Stomach (tissue), 9 donors: ENCODE measurements around the gene MLYCD. TPM values are rescaled to one million over a fixed set of nuclear protein-coding genes. Genes with fewer than 3 reads are reported as not detected.

Experiments
- DNase-seq, 2 donors: peaks; one replicate each; pipeline versions ENCODE4 v3.0.0 to v3.0.0-alpha.2; 2013 to 2019
- H3K27ac ChIP-seq, 5 donors: fragments of 200-600 bp in 4 of 5; sonication (generic) in 4 of 5; one replicate each; pipeline ENCODE4 v1.5.1; 2013 to 2019; ENCODE audit warnings: mild to moderate bottlenecking in 1 of 5, moderate library complexity in 1 of 5
- H3K27me3 ChIP-seq, 3 donors: fragments of 200-600 bp; sonication (generic); one replicate each; pipeline ENCODE4 v1.5.1; 2017 to 2019; ENCODE audit warnings: mixed run types in 1 of 3
- H3K36me3 ChIP-seq, 4 donors: fragments of 200-600 bp; sonication (generic); 1 replicate in 3 of 4; 2 replicates in 1 of 4; pipeline ENCODE4 v1.5.1; 2016 to 2019
- H3K4me1 ChIP-seq, 4 donors: fragments of 200-600 bp; sonication (generic); one replicate each; pipeline ENCODE4 v1.5.1; 2016 to 2019
- H3K4me3 ChIP-seq, 4 donors: fragments of 200-600 bp; sonication (generic) in 3 of 4; one replicate each; pipeline ENCODE4 v1.5.1; 2016 to 2019; ENCODE audit warnings: mild to moderate bottlenecking in 1 of 4
- H3K9me3 ChIP-seq, 4 donors: fragments of 200-600 bp; sonication (generic); one replicate each; pipeline ENCODE4 v1.5.1; 2016 to 2019
- CTCF ChIP-seq, 7 experiments: fragments of 450-650 bp in 4 of 7; fragments of 200-600 bp in 3 of 7; sonication (generic) in 3 of 7; IDR thresholded peaks; one replicate each; pipeline ENCODE4 v1.5.1; 2016 to 2019; ENCODE audit warnings: antibody characterized with exemption in 7 of 7, control low read depth in 2 of 7, mild to moderate bottlenecking in 1 of 7
- EP300 ChIP-seq: sonication (generic); formaldehyde crosslinking; IDR thresholded peaks from one replicate; pipeline ENCODE4 v1.6.1; 2017; ENCODE audit warnings: antibody characterized with exemption
- POLR2A ChIP-seq, 4 donors: fragments of 450-650 bp; IDR thresholded peaks; one replicate each; pipeline ENCODE4 v1.6.1; 2016; ENCODE audit warnings: antibody characterized with exemption in 4 of 4, control low read depth in 2 of 4, mild to moderate bottlenecking in 1 of 4, moderate library complexity in 1 of 4
- POLR2AphosphoS5 ChIP-seq, 3 donors: sonication (generic); formaldehyde crosslinking; IDR thresholded peaks; one replicate each; pipeline ENCODE4 v1.6.1; 2016; ENCODE audit warnings: antibody characterized with exemption in 3 of 3
- WGBS, 5 donors: extraction: QIAGEN DNeasy Blood & Tissue Kit in 3 of 5; methylation state at CpG; one replicate each; pipeline versions ENCODE4 v1.1.5 to v1.1.7; 2013 to 2018; 5-methylcytosine and 5-hydroxymethylcytosine counted together
- intact Hi-C: fragments of 100-400 bp; cut with DNase I; formaldehyde crosslinking; loops from one replicate; pipeline ENCODE4 v1.15.1; 2023; ENCODE audit warnings: low total_unique reads
- polyA plus RNA-seq, 3 donors: library from polyadenylated mRNA; stranded (reverse); fragments of 200-250 nt; gene quantifications; one replicate each; pipeline ENCODE4 v1.2.3, GENCODE V29; 2013
- total RNA-seq, 5 donors: library from RNA; depleted of rRNA; stranded (reverse); fragments of >200 nt; gene quantifications; one replicate each; pipeline versions ENCODE4 v1.1.0 to v1.2.3, GENCODE V29; 2014 to 2016
- donor health status: healthy with polysubstance abuse.
- donor health status: Bipolar disorder and iron deficiency.
- donor health status: healthy.

Gene MLYCD
- total and polyA plus RNA-seq, 8 donors, result 2.9 to 43.8 (median 14.4) TPM

- H3K36me3 ChIP-seq, result no peaks in the 10 kb centered on the region
- no peak overlapping the region for H3K4me3 ChIP-seq
- intact Hi-C loops, result no loop called here
- H3K27me3 ChIP-seq, result no peaks in the 10 kb centered on the region
- 61 to 75% (median 64%) methylated on average over 8 of the region's 8 CpGs for WGBS, 5 donors
- H3K4me1 ChIP-seq, result no peaks in the 10 kb centered on the region
- no peak for DNase-seq
- peaks cover 0 to 14% (median 9%) of the 10 kb centered on the region in 4 donors for H3K9me3 ChIP-seq
- TF ChIP-seq POLR2A (IDR thresholded peaks at IDR 0.05) (no peak), POLR2AphosphoS5 (IDR thresholded peaks at IDR 0.05) (no peak), EP300 (no peak), CTCF (IDR thresholded peaks at IDR 0.05) (no peak)
- H3K27ac ChIP-seq, result no peak overlapping the region
These were observed 11.4 kb upstream of the MLYCD start for GRCh38 chr16:83887564-83887963.

- Histone ChIP-seq H3K27ac (no peak overlapping the region), H3K4me3 (no peak overlapping the region), H3K36me3 (no peaks in the 10 kb centered on the region), H3K27me3 (no peaks in the 10 kb centered on the region), H3K9me3 (peaks cover 0 to 14% (median 9%) of the 10 kb centered on the region in 4 donors), H3K4me1 (no peaks in the 10 kb centered on the region)
- TF ChIP-seq POLR2A (IDR thresholded peaks at IDR 0.05) (no peak), EP300 (no peak), CTCF (IDR thresholded peaks at IDR 0.05) (no peak), POLR2AphosphoS5 (IDR thresholded peaks at IDR 0.05) (no peak)
- WGBS, 5 donors, result 44 to 66% (median 48%) methylated on average over 4 of the region's 4 CpGs
- intact Hi-C loops, result no loop called here
- no peak for DNase-seq
These were observed 10.3 kb upstream of the MLYCD start for GRCh38 chr16:83888672-83889044.

DNA sequence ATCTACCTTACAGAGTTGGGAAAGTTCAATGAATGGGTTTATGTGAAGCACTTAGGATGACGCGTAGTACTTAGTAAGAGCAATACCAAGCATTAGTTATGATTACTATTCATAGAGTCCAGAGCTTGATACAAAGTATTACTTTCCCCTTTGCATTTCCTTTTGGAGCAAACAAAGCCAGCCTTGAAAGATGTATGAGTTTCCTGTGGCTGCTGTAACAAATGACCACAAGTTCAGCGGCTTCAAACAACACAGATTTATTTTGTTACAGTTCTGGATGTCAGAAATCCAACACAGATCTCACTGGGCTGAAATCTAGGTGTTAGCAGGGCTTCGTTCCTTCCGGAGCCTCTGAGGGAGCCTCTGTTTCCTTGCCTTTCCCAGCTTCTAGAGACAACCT, 8.6 kb upstream of the MLYCD start:
- peaks cover 0 to 14% (median 9%) of the 10 kb centered on the region in 4 donors for H3K9me3 ChIP-seq
- no peak overlapping the region for H3K27ac ChIP-seq
- H3K4me1 ChIP-seq, result no peaks in the 10 kb centered on the region
- no peaks in the 10 kb centered on the region for H3K36me3 ChIP-seq
- intact Hi-C loops, result no loop called here
- H3K27me3 ChIP-seq, result no peaks in the 10 kb centered on the region
- no peak for DNase-seq
- WGBS, 5 donors, result 93 to 96% (median 95%) methylated on average over 5 of the region's 5 CpGs
- TF ChIP-seq POLR2AphosphoS5 (IDR thresholded peaks at IDR 0.05), result no peak
- no peak for TF ChIP-seq CTCF (IDR thresholded peaks at IDR 0.05)
- no peak for TF ChIP-seq POLR2A (IDR thresholded peaks at IDR 0.05)
- no peak for TF ChIP-seq EP300
- H3K4me3 ChIP-seq, result no peak overlapping the region

DNA sequence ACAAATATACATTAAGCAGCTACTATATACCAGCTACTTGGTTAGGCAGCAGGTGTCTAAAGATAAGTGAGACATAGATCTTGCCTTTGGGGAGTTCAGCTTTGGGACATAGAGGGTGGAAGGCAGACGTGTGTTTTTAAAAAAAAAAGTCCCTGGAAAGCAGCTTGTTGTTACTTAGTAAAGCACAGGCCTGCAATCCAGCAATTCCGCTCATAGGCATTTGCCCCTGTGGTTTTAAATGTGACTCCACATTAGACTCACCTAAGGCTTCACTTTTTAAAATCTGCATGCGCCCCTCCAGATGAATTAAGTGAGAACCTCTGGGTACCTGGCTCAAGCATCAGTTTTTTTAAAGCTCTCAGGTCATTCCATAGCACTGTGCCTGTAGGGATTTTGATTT, 7.2 kb upstream of the MLYCD start:
- H3K27me3 ChIP-seq, result no peaks in the 10 kb centered on the region
- H3K9me3 ChIP-seq, result peaks cover 0 to 14% (median 9%) of the 10 kb centered on the region in 4 donors
- no peaks in the 10 kb centered on the region for H3K36me3 ChIP-seq
- H3K27ac ChIP-seq, result no peak overlapping the region
- no peaks in the 10 kb centered on the region for H3K4me1 ChIP-seq
- no peak for TF ChIP-seq CTCF (IDR thresholded peaks at IDR 0.05)
- TF ChIP-seq POLR2AphosphoS5 (IDR thresholded peaks at IDR 0.05), result no peak
- H3K4me3 ChIP-seq, result no peak overlapping the region
- intact Hi-C loops, result no loop called here
- no peak for DNase-seq
- WGBS, 5 donors, result 73 to 82% (median 80%) methylated on average over 3 of the region's 3 CpGs
